Sigmoid colon (tissue), 7 donors: ENCODE measurements around the gene BMPR1A. TPM values are rescaled to one million over a fixed set of nuclear protein-coding genes. Genes with fewer than 3 reads are reported as not detected.

Experiments used
- DNase-seq: peaks from one replicate; pipeline ENCODE4 v3.0.0-alpha.2; 2019
- H3K27ac ChIP-seq, 4 donors: fragments of 200-600 bp; sonication (generic); one replicate each; pipeline ENCODE4 v1.5.1; 2016 to 2019; ENCODE audit warnings: mild to moderate bottlenecking in 1 of 4
- H3K27me3 ChIP-seq, 3 donors: fragments of 200-600 bp; sonication (generic); one replicate each; pipeline ENCODE4 v1.5.1; 2019; ENCODE audit warnings: mild to moderate bottlenecking in 1 of 3
- H3K36me3 ChIP-seq, 4 donors: fragments of 200-600 bp; sonication (generic); one replicate each; pipeline ENCODE4 v1.5.1; 2016 to 2019
- H3K4me1 ChIP-seq, 4 donors: fragments of 200-600 bp; sonication (generic); one replicate each; pipeline ENCODE4 v1.5.1; 2017 to 2019
- H3K4me3 ChIP-seq, 4 donors: fragments of 200-600 bp; sonication (generic); one replicate each; pipeline ENCODE4 v1.5.1; 2017 to 2019; ENCODE audit warnings: mild to moderate bottlenecking in 2 of 4, moderate library complexity in 1 of 4
- H3K9me3 ChIP-seq, 4 donors: fragments of 200-600 bp in 3 of 4; sonication (generic) in 3 of 4; one replicate each; pipeline versions ENCODE4 v1.5.1 to v1.6.1; 2013 to 2019
- EP300 ChIP-seq, 4 donors: sonication (generic); formaldehyde crosslinking; IDR thresholded peaks; one replicate each; pipeline ENCODE4 v1.6.1; 2017; ENCODE audit warnings: antibody characterized with exemption in 4 of 4
- POLR2A ChIP-seq, 2 donors: fragments of 450-650 bp; IDR thresholded peaks; one replicate each; pipeline ENCODE4 v1.6.1; 2016; ENCODE audit warnings: antibody characterized with exemption in 2 of 2, mild to moderate bottlenecking in 2 of 2, moderate library complexity in 2 of 2
- POLR2AphosphoS5 ChIP-seq, 4 donors: sonication (generic); formaldehyde crosslinking; IDR thresholded peaks; one replicate each; pipeline ENCODE4 v1.6.1; 2017; ENCODE audit warnings: antibody characterized with exemption in 4 of 4
- WGBS, 2 donors: extraction: QIAGEN DNeasy Blood & Tissue Kit; methylation state at CpG; one replicate each; pipeline ENCODE4 v1.1.7; 2013; 5-methylcytosine and 5-hydroxymethylcytosine counted together
- intact Hi-C: fragments of 100-400 bp; cut with DNase I; formaldehyde crosslinking; loops from one replicate; pipeline ENCODE4 v1.15.1; 2023
- polyA plus RNA-seq, 3 donors: library from polyadenylated mRNA; stranded (reverse); fragments of 200-250 nt; gene quantifications; one replicate each; pipeline ENCODE4 v1.2.3, GENCODE V29; 2013
- small RNA-seq, 3 donors: library from RNA; depleted of rRNA; stranded (forward); fragments of <200 nt; gene quantifications; one replicate each; pipeline ENCODE3, GENCODE V24; 2016
- total RNA-seq, 4 donors: library from RNA; depleted of rRNA; stranded (reverse); fragments of >200 nt; gene quantifications; one replicate each; pipeline ENCODE4 v1.1.0, GENCODE V29; 2016
- TF ChIP-seq, protein P1 (sequence below), 4 experiments: fragments of 450-650 bp in 3 of 4; fragments of 200-600 bp in 1 of 4; IDR thresholded peaks; one replicate each; pipeline ENCODE4 v1.5.1; 2016 to 2019; ENCODE audit warnings: antibody characterized with exemption in 4 of 4, mild to moderate bottlenecking in 3 of 4, moderate library complexity in 2 of 4
- donor health status: healthy with polysubstance abuse.
- donor health status: Bipolar disorder and iron deficiency.
- donor health status: healthy.

BMPR1A gene
- total and polyA plus RNA-seq, 7 donors = 5.5 to 145 (median 84.2) TPM

DNA sequence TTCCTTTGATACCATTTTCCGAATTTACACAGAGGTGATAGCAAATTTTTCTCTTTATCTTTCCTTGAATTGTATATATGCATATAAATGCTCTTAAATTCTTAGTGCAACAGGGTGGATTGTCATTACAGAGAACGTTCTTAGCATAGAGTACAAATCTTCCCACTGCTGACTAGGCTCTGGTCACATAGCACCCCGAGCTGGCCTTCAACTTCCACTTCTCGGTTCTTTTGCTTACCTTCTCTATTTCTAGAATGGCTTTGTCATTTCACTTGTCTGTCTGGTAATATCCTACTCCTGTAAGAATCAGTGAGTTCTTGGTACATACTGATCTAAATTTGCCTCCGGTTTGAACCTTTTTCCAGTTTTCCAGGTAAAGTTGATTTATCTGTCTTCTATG, 225.3 kb downstream of the BMPR1A start:
- intact Hi-C loops = no loop called here
- Histone ChIP-seq H3K27me3 (no peaks in the 10 kb centered on the region), H3K4me1 (peaks cover 0 to 15% (median 12%) of the 10 kb centered on the region in 4 donors), H3K27ac (no peak overlapping the region), H3K36me3 (no peaks in the 10 kb centered on the region), H3K9me3 (no peaks in the 10 kb centered on the region), H3K4me3 (no peak overlapping the region)
- no peak for TF ChIP-seq EP300 (IDR thresholded peaks at IDR 0.05)
- TF ChIP-seq POLR2AphosphoS5 (IDR thresholded peaks at IDR 0.05) = no peak
- TF ChIP-seq, protein P1, sequence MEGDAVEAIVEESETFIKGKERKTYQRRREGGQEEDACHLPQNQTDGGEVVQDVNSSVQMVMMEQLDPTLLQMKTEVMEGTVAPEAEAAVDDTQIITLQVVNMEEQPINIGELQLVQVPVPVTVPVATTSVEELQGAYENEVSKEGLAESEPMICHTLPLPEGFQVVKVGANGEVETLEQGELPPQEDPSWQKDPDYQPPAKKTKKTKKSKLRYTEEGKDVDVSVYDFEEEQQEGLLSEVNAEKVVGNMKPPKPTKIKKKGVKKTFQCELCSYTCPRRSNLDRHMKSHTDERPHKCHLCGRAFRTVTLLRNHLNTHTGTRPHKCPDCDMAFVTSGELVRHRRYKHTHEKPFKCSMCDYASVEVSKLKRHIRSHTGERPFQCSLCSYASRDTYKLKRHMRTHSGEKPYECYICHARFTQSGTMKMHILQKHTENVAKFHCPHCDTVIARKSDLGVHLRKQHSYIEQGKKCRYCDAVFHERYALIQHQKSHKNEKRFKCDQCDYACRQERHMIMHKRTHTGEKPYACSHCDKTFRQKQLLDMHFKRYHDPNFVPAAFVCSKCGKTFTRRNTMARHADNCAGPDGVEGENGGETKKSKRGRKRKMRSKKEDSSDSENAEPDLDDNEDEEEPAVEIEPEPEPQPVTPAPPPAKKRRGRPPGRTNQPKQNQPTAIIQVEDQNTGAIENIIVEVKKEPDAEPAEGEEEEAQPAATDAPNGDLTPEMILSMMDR (IDR thresholded peaks at IDR 0.05) = no peak
- TF ChIP-seq POLR2A (IDR thresholded peaks at IDR 0.05) = no peak
- 90 to 93% methylated on average over 5 of the region's 5 CpGs for WGBS, 2 donors
- no peak for DNase-seq

Small RNA genes within 50 kb of the gene (small RNA-seq; reads per million reads assigned to genes)
- 0 to 0.11 (median 0) reads per million in 3 donors for gene RNU1-19P

Other genes with a start within 250 kb of the BMPR1A start
- gene WAPL, start 234.8 kb upstream of the BMPR1A start, total RNA-seq = 10 to 100 TPM; 33.8 to 44.2 (median 37.0) TPM
- 10 to 100 TPM; 15.0 to 18.8 (median 17.6) TPM for gene WAPL, start 234.8 kb upstream of the BMPR1A start, polyA plus RNA-seq
- not detected for gene OPN4, start 102.1 kb upstream of the BMPR1A start, total RNA-seq
- gene OPN4, start 102.1 kb upstream of the BMPR1A start, polyA plus RNA-seq = under 1 TPM in 1 of 3 donors, not detected in 2; 0.04 TPM
- gene LDB3, start 88.1 kb upstream of the BMPR1A start, total RNA-seq = 10 to 100 TPM; 13.2 to 42.1 (median 22.4) TPM
- 1 to 10 TPM; 1.2 to 1.9 (median 1.8) TPM for gene LDB3, start 88.1 kb upstream of the BMPR1A start, polyA plus RNA-seq
- gene MMRN2, start 201.0 kb downstream of the BMPR1A start, total RNA-seq = 10 to 100 TPM in 3 of 4 donors, 1 to 10 TPM in 1; 8.6 to 23.3 (median 14.1) TPM
- 1 to 10 TPM in 2 of 3 donors, under 1 TPM in 1; 0.92 to 6.5 (median 1.8) TPM for gene MMRN2, start 201.0 kb downstream of the BMPR1A start, polyA plus RNA-seq
- gene SNCG, start 202.0 kb downstream of the BMPR1A start, total RNA-seq = 10 to 100 TPM; 24.2 to 55.0 (median 38.4) TPM
- 10 to 100 TPM in 2 of 3 donors, 1 to 10 TPM in 1; 4.6 to 24.0 (median 11.4) TPM for gene SNCG, start 202.0 kb downstream of the BMPR1A start, polyA plus RNA-seq
- gene ADIRF, start 211.9 kb downstream of the BMPR1A start, total RNA-seq = 10 to 100 TPM; 45.3 to 98.1 (median 67.1) TPM
- 100 to 1,000 TPM; 112 to 157 (median 118) TPM for gene ADIRF, start 211.9 kb downstream of the BMPR1A start, polyA plus RNA-seq